Endothelial cell (in vitro differentiated cells): ENCODE data around the gene SORT1. TPM values are rescaled to one million over a fixed set of nuclear protein-coding genes. Genes with fewer than 3 reads are reported as not detected.
"Not testable (repeated sequence)": the region's sequence is repeated elsewhere in the genome, so short reads cannot be mapped to it uniquely, and the experiment has no call there.

Experiments used
- DNase-seq: peaks from one replicate; pipeline ENCODE4 v3.0.0; 2021; ENCODE audit warnings: low spot score
- H3K27ac Mint-ChIP-seq: one replicate; pipeline ENCODE4 v1.8.0; 2021; ENCODE audit warnings: mixed read lengths, inconsistent platforms; ENCODE audit not compliant: unreplicated experiment
- H3K27me3 Mint-ChIP-seq: one replicate; pipeline ENCODE4 v1.8.0; 2021; ENCODE audit warnings: mild to moderate bottlenecking, moderate library complexity, mixed read lengths, inconsistent platforms; ENCODE audit not compliant: unreplicated experiment
- H3K36me3 Mint-ChIP-seq: one replicate; pipeline ENCODE4 v1.8.0; 2021; ENCODE audit warnings: mild to moderate bottlenecking, low read depth, mixed read lengths, inconsistent platforms; ENCODE audit not compliant: unreplicated experiment
- H3K4me1 Mint-ChIP-seq: one replicate; pipeline ENCODE4 v1.8.0; 2021; ENCODE audit warnings: mild to moderate bottlenecking, mixed read lengths, inconsistent platforms; ENCODE audit not compliant: unreplicated experiment
- H3K4me3 Mint-ChIP-seq: one replicate; pipeline ENCODE4 v1.8.0; 2021; ENCODE audit warnings: mild to moderate bottlenecking, mixed read lengths, inconsistent platforms; ENCODE audit not compliant: unreplicated experiment
- H3K9me3 Mint-ChIP-seq: one replicate; pipeline ENCODE4 v1.8.0; 2021; ENCODE audit warnings: mixed read lengths, inconsistent platforms; ENCODE audit not compliant: unreplicated experiment
- total RNA-seq: library from RNA; stranded (reverse); fragmentation: NEBNext Ultra II Directional; extraction: Animal tissue kit (Norgen Biotek cat#: 25700); gene quantifications from one replicate; pipeline ENCODE4 v1.2.1, GENCODE V29; 2021; ENCODE audit not compliant: unreplicated experiment
- TF ChIP-seq, protein P1 (sequence below): fragments of 200-600 bp; sonication (generic); IDR thresholded peaks from one replicate; pipeline ENCODE4 v1.5.0; 2021; ENCODE audit warnings: antibody characterized with exemption; ENCODE audit not compliant: unreplicated experiment

SORT1 gene
- total RNA-seq, 1 donor from 2014 or later: 49.0 TPM

DNA sequence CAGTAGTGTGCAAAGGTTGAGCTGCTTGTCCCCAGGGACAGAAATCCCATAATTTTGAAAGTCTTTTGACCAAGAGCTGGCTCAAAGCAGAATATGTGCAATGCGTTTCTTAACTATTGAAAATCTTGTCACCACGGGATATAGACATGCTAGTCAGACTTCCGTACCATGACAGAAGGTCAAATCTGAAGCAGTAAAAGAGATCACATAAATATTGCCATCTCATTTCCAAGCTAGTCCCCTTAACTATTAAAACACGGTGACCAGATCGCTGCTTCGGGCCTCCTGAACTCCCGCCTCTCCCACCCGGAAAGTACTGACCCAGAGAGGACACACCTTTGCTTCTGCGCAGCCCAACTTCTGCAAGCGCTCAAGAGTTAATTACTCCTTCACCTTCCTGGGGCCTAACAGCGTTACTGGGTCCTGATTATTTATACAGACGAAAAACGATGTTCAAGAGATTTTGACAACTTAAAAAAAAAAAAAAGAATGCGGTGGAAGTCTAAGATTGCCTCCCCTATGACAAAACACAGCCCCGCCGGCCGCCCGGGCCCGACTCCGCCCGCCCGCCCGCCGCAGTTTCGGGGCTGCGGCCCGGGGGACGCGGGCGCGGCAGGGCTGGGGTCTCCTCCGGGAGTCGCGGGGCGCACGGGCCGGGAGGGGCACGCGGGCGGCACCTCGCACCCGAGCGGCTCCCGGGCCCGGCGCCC, 692 bp downstream of the SORT1 start:
- peak overlapping the region; percentile 49 for H3K27ac Mint-ChIP-seq
- H3K4me3 Mint-ChIP-seq: peak overlapping the region; percentile 96
- H3K36me3 Mint-ChIP-seq: no peaks in the 10 kb centered on the region
- peaks cover 4% of the 10 kb centered on the region for H3K27me3 Mint-ChIP-seq
- no peaks in the 10 kb centered on the region for H3K9me3 Mint-ChIP-seq
- H3K4me1 Mint-ChIP-seq: peaks cover 45% of the 10 kb centered on the region
- DNase-seq: peak; percentile 6
- TF ChIP-seq, protein P1, sequence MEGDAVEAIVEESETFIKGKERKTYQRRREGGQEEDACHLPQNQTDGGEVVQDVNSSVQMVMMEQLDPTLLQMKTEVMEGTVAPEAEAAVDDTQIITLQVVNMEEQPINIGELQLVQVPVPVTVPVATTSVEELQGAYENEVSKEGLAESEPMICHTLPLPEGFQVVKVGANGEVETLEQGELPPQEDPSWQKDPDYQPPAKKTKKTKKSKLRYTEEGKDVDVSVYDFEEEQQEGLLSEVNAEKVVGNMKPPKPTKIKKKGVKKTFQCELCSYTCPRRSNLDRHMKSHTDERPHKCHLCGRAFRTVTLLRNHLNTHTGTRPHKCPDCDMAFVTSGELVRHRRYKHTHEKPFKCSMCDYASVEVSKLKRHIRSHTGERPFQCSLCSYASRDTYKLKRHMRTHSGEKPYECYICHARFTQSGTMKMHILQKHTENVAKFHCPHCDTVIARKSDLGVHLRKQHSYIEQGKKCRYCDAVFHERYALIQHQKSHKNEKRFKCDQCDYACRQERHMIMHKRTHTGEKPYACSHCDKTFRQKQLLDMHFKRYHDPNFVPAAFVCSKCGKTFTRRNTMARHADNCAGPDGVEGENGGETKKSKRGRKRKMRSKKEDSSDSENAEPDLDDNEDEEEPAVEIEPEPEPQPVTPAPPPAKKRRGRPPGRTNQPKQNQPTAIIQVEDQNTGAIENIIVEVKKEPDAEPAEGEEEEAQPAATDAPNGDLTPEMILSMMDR: no peak

DNA sequence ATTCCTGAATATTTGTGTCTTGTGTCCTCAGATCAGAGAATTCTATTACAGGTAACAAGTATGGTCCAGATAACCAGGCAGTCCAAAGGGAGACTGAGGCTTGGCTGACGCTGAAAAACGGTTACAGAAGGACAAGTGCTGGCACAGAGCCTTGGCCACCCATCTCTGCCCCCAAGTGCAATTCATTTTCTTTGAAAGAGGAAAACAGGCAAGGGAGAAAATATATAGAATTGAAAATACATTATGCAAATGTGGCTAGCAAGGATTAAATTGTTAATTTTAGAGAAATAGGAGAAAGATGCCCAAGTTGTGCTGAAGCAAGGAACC, 1.2 kb downstream of the SORT1 start:
- DNase-seq: no peak
- peak overlapping the region; percentile 96 for H3K4me3 Mint-ChIP-seq
- no peaks in the 10 kb centered on the region for H3K9me3 Mint-ChIP-seq
- peaks cover 4% of the 10 kb centered on the region for H3K27me3 Mint-ChIP-seq
- H3K27ac Mint-ChIP-seq: peak overlapping the region; percentile 81
- no peaks in the 10 kb centered on the region for H3K36me3 Mint-ChIP-seq
- peaks cover 49% of the 10 kb centered on the region for H3K4me1 Mint-ChIP-seq
- TF ChIP-seq, protein P1: no peak

DNA sequence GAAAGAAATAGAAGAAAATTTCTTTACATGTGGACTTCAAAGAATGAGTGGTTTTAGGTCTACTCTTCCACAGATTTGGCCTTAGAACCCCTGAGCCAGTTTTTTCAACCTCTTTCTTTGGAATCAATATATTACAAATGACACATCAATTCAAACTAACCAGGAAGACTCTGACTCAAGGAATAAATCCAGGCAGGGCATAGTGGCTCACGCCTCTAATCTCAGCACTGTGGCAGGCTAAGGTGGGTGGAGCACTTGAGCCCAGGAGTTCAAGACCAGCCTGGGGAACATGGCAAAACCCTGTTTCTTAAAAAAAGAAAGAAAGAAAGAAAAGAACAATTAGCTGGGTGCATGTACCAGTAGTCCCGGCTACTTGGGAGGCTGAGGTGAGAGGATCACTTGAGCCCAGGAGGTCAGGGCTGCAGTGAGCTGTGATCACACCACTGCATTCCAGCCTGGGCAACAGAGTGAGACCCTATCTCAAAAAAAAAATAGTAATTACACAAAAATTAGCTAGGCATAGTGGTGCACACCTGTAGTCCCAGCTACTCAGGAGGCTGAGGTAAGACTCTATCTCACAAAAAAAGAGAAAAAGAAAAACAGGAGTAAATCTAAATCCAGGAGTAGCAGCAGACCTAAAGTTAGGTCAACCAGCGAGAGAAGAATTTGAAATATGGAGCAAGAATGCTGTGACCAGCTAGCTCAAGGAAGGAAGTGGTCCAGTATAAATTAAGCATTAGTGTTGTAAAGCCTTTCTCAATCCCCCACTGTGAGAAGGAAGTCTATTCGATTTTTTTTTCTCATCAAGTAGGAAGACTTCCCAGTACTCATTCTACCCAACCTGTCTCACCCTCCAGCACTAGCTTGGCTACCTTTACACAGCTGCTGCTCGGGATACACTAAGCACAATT, 1.9 kb downstream of the SORT1 start:
- Mint-ChIP-seq H3K4me3 (peak overlapping the region; percentile 96), H3K27me3 (peaks cover 4% of the 10 kb centered on the region), H3K4me1 (peaks cover 51% of the 10 kb centered on the region), H3K27ac (no peak overlapping the region), H3K9me3 (no peaks in the 10 kb centered on the region), H3K36me3 (no peaks in the 10 kb centered on the region)
- DNase-seq: no peak
- TF ChIP-seq, protein P1: no peak

DNA sequence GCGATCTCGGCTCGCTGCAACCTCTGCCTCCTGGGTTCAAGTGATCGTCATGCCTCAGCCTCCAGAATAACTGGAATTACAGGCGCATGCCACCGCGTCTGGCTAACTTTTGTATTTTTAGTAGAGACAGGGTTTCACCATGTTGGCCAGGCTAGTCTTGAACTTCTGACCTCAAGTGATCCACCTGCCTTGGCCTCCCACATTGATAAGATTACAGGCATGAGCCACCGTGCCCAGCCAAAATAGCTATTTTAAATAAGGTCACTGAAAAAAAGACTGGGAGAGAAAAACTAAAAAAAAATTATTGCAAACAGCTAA, 2.5 kb downstream of the SORT1 start:
- not testable (repeated sequence) for H3K36me3 Mint-ChIP-seq, H3K27ac Mint-ChIP-seq, H3K27me3 Mint-ChIP-seq, H3K9me3 Mint-ChIP-seq, DNase-seq
- H3K4me1 Mint-ChIP-seq: peaks cover 55% of the 10 kb centered on the region
- H3K4me3 Mint-ChIP-seq: peak overlapping the region; percentile 57

DNA sequence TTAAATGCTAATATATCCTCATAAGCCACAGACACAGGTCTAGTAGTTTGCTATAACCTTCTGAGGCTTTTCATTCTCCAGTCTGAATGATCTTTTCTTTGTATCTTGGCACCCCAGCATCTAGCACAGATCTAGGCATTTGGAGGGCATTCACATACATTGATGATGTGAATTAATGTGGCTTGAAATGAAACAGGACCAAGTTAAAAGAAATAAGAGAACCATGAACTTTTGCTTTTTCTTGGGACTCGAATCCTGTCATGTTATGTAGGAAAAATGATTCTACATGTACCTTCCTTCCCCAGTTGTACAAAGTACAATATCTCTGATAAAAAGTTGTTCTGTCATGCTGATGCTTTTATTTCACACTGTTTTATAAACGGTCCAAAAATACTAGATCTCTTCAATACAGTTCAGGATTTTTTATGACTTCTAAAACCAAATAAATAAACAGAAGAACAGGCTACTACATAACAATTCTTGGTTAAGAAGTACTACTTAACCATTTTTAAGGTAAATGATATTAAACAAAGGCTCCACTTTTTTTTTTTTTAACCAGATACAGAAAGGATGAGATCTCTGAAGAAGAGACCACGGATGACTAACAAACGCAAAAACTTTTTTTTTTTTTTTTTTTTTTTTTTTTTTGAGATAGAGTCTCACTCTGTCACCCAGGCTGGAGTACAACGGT, 3.0 kb downstream of the SORT1 start:
- TF ChIP-seq, protein P1: no peak
- Mint-ChIP-seq H3K4me1 (peaks cover 59% of the 10 kb centered on the region), H3K27ac (no peak overlapping the region), H3K27me3 (peaks cover 4% of the 10 kb centered on the region), H3K4me3 (no peak overlapping the region), H3K36me3 (no peaks in the 10 kb centered on the region), H3K9me3 (no peaks in the 10 kb centered on the region)
- no peak for DNase-seq
